Osteoblast (primary cell): Measurements from ENCODE around the gene SLC22A12. TPM values are rescaled to one million over a fixed set of nuclear protein-coding genes. Genes with fewer than 3 reads are reported as not detected.

Experiments used
- DNase-seq: peaks from one replicate; pipeline ENCODE4 v3.0.0; 2011; ENCODE audit warnings: low spot score, mixed read lengths; ENCODE audit not compliant: insufficient read length; ENCODE audit errors: missing footprints
- H2AFZ ChIP-seq: 2 replicates; pipeline ENCODE4 v1.6.0; 2011; ENCODE audit warnings: mild to moderate bottlenecking, low read length
- H3K27ac ChIP-seq: 2 replicates; pipeline ENCODE4 v1.5.1; 2011; ENCODE audit warnings: mild to moderate bottlenecking, low read depth, low read length, moderate library complexity
- H3K27me3 ChIP-seq: 2 replicates; pipeline ENCODE4 v1.6.0; 2012; ENCODE audit warnings: mild to moderate bottlenecking, control low read depth, inconsistent platforms, low read length, moderate library complexity; ENCODE audit not compliant: insufficient read depth
- H3K36me3 ChIP-seq: 2 replicates; pipeline ENCODE4 v1.5.1; 2011; ENCODE audit warnings: mild to moderate bottlenecking, low read length, control low read depth, moderate library complexity; ENCODE audit not compliant: insufficient read depth
- H3K4me1 ChIP-seq: 2 replicates; pipeline ENCODE4 v1.5.1; 2011; ENCODE audit warnings: mild to moderate bottlenecking, low read length, control low read depth, moderate library complexity; ENCODE audit not compliant: insufficient read depth
- H3K4me2 ChIP-seq: 2 replicates; pipeline ENCODE4 v1.6.0; 2011; ENCODE audit warnings: mild to moderate bottlenecking, low read length; ENCODE audit not compliant: insufficient read depth
- H3K4me3 ChIP-seq: fragments of 200-600 bp; sonication (generic); 3 replicates; pipeline ENCODE4 v1.5.1; 2012; ENCODE audit warnings: mild to moderate bottlenecking, low read length, inconsistent platforms; ENCODE audit not compliant: insufficient read depth
- H3K79me2 ChIP-seq: 2 replicates; pipeline ENCODE4 v1.6.0; 2012; ENCODE audit warnings: mild to moderate bottlenecking, low read length, control low read depth, inconsistent platforms; ENCODE audit not compliant: insufficient read depth
- H3K9me3 ChIP-seq: 2 replicates; pipeline ENCODE4 v1.5.1; 2011; ENCODE audit warnings: low read depth, low read length, control low read depth
- H4K20me1 ChIP-seq: 2 replicates; pipeline ENCODE4 v1.6.0; 2012; ENCODE audit warnings: mild to moderate bottlenecking, low read length, control low read depth; ENCODE audit not compliant: insufficient read depth
- CTCF ChIP-seq: IDR thresholded peaks from 2 replicates; pipeline ENCODE4 v1.5.1; 2011; ENCODE audit warnings: mild to moderate bottlenecking, low read depth, low read length, moderate library complexity; ENCODE audit errors: extremely low read depth
- total RNA-seq: library from RNA; depleted of rRNA; stranded (reverse); fragments of >200 nt; gene quantifications from 2 replicates; pipeline ENCODE4 v1.2.3, GENCODE V29; 2012

The SLC22A12 gene
- total RNA-seq, 1 donor, result not detected

- H3K4me2 ChIP-seq, result no peak overlapping the region
- H3K4me3 ChIP-seq, result no peak overlapping the region
- no peaks in the 10 kb centered on the region for H3K9me3 ChIP-seq
- no peaks in the 10 kb centered on the region for H3K79me2 ChIP-seq
- DNase-seq, result peak; percentile 92
- peaks cover 4% of the 10 kb centered on the region for H3K27me3 ChIP-seq
- H3K4me1 ChIP-seq, result peaks cover 7% of the 10 kb centered on the region
- no peak overlapping the region for H2AFZ ChIP-seq
- peaks cover 70% of the 10 kb centered on the region for H4K20me1 ChIP-seq
- peak; percentile 53 for TF ChIP-seq CTCF
- no peak overlapping the region for H3K27ac ChIP-seq
- H3K36me3 ChIP-seq, result peaks cover 7% of the 10 kb centered on the region
Measured at GRCh38 chr11:64650923-64651523, 60.0 kb downstream of the SLC22A12 start.

Other genes starting within 250 kb of the SLC22A12 start
- gene RPS6KA4, start 232.1 kb upstream of the SLC22A12 start, total RNA-seq, result 35.9 and 39.4 TPM in 2 replicates
- gene SLC22A11, start 35.3 kb upstream of the SLC22A12 start, total RNA-seq, result not detected in 2 replicates
- 62.5 and 90.1 TPM in 2 replicates for gene NRXN2, start 132.0 kb downstream of the SLC22A12 start, total RNA-seq
- 0.29 TPM in 1 of 2 replicates, not detected in the other for gene RASGRP2, start 152.9 kb downstream of the SLC22A12 start, total RNA-seq
- 0.29 and 0.36 TPM in 2 replicates for gene PYGM, start 168.8 kb downstream of the SLC22A12 start, total RNA-seq
- 114 and 130 TPM in 2 replicates for gene SF1, start 187.3 kb downstream of the SLC22A12 start, total RNA-seq
- 6.2 and 9.8 TPM in 2 replicates for gene MAP4K2, start 212.0 kb downstream of the SLC22A12 start, total RNA-seq
- 12.3 and 13.3 TPM in 2 replicates for gene MEN1, start 219.3 kb downstream of the SLC22A12 start, total RNA-seq